Hepatocyte (in vitro differentiated cells): Measurements from ENCODE around the gene RPL28.

Source experiments
- EZH2 ChIP-seq: fragments of 200-600 bp; sonication (generic); IDR thresholded peaks from 2 replicates; pipeline ENCODE4 v1.6.1; 2016; ENCODE audit warnings: antibody characterized with exemption, mild to moderate bottlenecking, borderline replicate concordance
- TF ChIP-seq, protein P1 (sequence below): fragments of 200-600 bp; sonication (generic); IDR thresholded peaks from 2 replicates; pipeline ENCODE4 v1.5.1; 2016; ENCODE audit warnings: antibody characterized with exemption, mild to moderate bottlenecking; ENCODE audit not compliant: poor library complexity

DNA sequence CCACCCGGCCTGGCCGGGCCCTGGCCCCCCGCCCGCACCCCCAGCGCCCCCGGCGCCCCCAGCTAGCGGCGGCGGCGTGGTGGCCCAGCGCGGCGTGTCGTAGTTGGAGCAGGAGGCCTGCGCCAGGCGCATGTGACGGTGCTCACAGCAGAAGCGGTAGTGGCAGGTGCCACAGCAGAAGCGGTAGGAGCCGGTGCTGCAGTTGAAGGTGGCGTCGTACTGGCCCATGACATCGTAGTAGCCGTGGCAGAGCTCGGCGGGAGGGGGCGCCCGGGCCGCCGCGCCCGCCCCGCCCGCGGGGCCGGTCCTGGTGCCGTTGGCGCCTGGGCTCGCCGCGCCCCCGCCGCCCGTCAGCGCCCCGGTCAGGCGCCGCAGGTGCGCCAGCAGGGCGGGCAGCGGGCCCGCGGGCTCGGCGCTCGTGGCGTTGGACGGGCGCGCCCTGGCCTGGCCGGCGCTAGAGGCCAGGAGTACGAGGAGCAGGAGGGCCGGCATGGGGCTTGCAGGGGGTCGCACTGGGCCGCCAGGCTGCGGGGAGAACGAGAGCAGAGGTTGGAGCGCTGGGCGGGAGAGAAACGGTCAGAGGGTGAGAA is 56.7 kb downstream of the RPL28 start:
- TF ChIP-seq, protein P1, sequence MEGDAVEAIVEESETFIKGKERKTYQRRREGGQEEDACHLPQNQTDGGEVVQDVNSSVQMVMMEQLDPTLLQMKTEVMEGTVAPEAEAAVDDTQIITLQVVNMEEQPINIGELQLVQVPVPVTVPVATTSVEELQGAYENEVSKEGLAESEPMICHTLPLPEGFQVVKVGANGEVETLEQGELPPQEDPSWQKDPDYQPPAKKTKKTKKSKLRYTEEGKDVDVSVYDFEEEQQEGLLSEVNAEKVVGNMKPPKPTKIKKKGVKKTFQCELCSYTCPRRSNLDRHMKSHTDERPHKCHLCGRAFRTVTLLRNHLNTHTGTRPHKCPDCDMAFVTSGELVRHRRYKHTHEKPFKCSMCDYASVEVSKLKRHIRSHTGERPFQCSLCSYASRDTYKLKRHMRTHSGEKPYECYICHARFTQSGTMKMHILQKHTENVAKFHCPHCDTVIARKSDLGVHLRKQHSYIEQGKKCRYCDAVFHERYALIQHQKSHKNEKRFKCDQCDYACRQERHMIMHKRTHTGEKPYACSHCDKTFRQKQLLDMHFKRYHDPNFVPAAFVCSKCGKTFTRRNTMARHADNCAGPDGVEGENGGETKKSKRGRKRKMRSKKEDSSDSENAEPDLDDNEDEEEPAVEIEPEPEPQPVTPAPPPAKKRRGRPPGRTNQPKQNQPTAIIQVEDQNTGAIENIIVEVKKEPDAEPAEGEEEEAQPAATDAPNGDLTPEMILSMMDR = no peak
- TF ChIP-seq EZH2 = no peak
